DND-41 (cell line): Measurements from ENCODE around the gene TFF3.

Source experiments
- EZH2 ChIP-seq: IDR thresholded peaks from 3 replicates; pipeline ENCODE4 v1.6.1; 2012; ENCODE audit warnings: borderline replicate concordance, low read depth, mild to moderate bottlenecking, moderate library complexity, low read length, inconsistent platforms; ENCODE audit not compliant: severe bottlenecking
- TF ChIP-seq, protein P1 (sequence below): IDR thresholded peaks from 2 replicates; pipeline ENCODE4 v1.5.1; 2012; ENCODE audit warnings: borderline replicate concordance, low read length, moderate library complexity, mild to moderate bottlenecking; ENCODE audit not compliant: poor library complexity, severe bottlenecking; ENCODE audit errors: extremely low read depth

DNA sequence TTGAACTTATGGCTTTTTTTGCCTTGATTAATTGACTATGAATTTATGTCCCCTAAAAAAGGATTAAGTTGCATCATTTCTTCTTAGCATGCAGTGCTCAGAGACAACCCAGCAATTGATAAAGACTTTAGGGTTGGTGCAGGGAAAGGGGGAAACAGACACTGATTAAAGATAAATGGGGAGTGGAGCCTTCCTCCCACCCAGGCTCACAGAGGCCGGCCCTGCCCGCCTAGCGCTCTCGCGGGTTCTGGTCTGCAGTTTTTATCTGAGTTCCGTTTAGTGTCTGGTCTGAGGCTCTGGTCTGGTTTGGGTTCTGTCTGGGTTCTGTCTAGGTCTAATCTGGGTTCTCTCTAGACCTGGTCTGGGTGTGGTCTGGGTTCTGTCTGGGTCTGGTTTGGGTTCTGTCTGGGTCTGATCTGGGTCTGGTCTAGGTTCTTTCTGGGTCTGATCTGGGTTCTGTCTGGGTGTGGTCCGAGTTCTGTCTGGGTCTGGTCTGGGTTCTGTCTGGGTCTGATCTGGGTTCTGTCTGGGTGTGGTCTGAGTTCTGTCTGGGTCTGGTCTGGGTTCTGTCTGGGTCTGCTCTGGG lies 48.1 kb downstream of the TFF3 start:
- TF ChIP-seq EZH2: no peak
- TF ChIP-seq, protein P1, sequence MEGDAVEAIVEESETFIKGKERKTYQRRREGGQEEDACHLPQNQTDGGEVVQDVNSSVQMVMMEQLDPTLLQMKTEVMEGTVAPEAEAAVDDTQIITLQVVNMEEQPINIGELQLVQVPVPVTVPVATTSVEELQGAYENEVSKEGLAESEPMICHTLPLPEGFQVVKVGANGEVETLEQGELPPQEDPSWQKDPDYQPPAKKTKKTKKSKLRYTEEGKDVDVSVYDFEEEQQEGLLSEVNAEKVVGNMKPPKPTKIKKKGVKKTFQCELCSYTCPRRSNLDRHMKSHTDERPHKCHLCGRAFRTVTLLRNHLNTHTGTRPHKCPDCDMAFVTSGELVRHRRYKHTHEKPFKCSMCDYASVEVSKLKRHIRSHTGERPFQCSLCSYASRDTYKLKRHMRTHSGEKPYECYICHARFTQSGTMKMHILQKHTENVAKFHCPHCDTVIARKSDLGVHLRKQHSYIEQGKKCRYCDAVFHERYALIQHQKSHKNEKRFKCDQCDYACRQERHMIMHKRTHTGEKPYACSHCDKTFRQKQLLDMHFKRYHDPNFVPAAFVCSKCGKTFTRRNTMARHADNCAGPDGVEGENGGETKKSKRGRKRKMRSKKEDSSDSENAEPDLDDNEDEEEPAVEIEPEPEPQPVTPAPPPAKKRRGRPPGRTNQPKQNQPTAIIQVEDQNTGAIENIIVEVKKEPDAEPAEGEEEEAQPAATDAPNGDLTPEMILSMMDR: no peak
